Adrenal gland (tissue), 5 donors: Measurements from ENCODE around the gene ODAD2.

ENCODE experiments used
- CTCF ChIP-seq, 6 experiments: fragments of 450-650 bp in 4 of 6; fragments of 200-600 bp in 2 of 6; sonication (generic) in 1 of 6; IDR thresholded peaks; 1 replicate in 5 of 6; 2 replicates in 1 of 6; pipeline versions ENCODE4 v1.5.1 to v1.8.0; 2016 to 2021; ENCODE audit warnings: antibody characterized with exemption in 6 of 6, mild to moderate bottlenecking in 2 of 6, moderate library complexity in 1 of 6
- POLR2A ChIP-seq, 2 donors: fragments of 450-650 bp; IDR thresholded peaks; one replicate each; pipeline ENCODE4 v1.6.1; 2017; ENCODE audit warnings: antibody characterized with exemption in 2 of 2, mild to moderate bottlenecking in 2 of 2, moderate library complexity in 1 of 2
- donor health status: DM: no; HTN: no; CAD: no.

DNA sequence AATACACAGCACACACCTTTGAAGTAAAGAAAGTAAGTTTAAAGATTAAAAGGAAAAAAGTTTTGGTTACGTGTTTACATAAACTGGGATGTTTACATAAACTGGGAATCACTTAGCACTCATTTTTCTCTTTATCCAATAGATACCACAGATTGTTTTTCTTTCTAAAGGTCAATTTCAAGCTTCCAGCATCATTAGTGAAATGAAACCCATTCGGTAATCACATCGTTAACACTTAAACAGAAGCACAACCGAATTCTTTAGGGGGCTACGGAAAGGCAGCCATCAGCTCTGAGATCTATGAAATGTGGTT is 1.1 kb downstream of the ODAD2 start:
- TF ChIP-seq CTCF (IDR thresholded peaks at IDR 0.05) (no peak), POLR2A (IDR thresholded peaks at IDR 0.05) (no peak)
